ENCODE results near the gene SLC37A4.

DNA sequence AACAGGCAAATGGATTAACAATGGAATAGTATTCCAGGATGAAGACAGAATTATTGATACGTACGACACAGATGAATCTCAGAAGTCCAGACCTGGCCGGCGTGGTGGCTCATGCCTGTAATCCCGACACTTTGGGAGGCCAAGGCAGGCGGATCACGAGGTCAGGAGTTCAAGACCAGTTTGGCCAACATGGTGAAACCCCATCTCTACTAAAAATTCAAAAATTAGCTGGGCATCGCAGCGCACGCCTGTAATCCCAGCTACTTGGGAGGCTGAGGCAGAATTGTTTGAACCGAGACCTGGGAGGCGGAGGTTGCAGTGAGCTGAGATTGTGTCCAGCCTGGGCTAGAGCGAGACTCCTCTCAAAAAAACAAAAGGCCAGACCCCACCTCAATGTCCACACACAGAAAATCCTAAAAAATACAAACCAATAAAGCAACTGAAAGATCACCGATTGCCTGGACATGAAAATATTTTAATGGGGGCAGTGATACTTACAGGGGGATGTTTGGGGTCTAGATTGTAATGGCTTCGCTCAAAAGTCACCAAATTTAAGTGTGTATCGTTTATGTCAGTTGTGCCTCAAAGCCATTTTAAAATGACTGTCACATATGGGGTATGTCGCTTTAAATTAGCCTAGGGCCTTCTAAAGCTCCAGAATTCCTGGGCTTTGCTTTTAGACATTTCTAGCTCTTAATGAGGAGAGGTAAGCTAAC, 16.3 kb downstream of the SLC37A4 start:
- TF ChIP-seq, protein P1, sequence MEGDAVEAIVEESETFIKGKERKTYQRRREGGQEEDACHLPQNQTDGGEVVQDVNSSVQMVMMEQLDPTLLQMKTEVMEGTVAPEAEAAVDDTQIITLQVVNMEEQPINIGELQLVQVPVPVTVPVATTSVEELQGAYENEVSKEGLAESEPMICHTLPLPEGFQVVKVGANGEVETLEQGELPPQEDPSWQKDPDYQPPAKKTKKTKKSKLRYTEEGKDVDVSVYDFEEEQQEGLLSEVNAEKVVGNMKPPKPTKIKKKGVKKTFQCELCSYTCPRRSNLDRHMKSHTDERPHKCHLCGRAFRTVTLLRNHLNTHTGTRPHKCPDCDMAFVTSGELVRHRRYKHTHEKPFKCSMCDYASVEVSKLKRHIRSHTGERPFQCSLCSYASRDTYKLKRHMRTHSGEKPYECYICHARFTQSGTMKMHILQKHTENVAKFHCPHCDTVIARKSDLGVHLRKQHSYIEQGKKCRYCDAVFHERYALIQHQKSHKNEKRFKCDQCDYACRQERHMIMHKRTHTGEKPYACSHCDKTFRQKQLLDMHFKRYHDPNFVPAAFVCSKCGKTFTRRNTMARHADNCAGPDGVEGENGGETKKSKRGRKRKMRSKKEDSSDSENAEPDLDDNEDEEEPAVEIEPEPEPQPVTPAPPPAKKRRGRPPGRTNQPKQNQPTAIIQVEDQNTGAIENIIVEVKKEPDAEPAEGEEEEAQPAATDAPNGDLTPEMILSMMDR (IDR thresholded peaks at IDR 0.05), result no peak
- TF ChIP-seq POLR2A (IDR thresholded peaks at IDR 0.05), result no peak

Measured in Peyer's patch (tissue), 4 donors.